ENCODE results near the gene CIDEC. TPM values are rescaled to one million over a fixed set of nuclear protein-coding genes. Genes with fewer than 3 reads are reported as not detected.

CIDEC gene
- total and polyA plus RNA-seq, 2 of the 13 experiments (the other 11 are each of a cell fraction or from before 2014, with no cell fraction given), result 2.5 to 10.4 TPM

DNA sequence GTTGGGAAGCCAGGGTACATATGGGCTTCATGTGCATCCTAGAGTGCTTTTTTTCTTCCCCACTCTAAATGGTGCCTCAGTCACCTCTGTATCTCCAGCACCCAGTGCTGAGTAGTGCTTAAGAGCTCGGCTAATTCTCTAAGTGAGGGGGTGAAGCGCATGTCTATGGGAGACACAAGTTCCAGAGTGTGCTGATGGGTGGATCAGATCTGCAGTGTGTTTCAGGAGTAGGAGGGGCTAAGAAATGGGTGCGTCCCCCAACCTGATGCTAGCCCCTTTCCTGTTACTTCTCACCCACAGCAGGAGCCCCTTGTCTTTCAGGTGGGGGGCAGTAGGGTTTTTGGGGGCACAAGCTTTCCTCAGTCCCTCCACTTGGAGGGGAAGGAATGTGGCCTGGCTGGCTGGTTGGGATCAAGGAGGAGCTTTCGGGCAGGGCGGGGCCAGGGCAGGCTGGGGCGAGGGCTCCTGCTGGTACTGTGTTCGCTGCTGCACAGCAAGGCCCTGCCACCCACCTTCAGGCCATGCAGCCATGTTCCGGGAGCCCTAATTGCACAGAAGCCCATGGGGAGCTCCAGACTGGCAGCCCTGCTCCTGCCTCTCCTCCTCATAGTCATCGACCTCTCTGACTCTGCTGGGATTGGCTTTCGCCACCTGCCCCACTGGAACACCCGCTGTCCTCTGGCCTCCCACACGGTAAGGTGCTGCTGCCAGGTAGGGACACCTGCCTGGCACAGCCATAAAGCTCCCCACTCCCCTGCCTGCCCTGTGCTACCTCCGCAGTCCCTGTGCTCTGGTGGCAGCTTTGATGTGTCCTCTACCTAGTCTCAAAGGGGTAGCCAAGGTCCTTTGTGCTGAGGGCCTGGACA is 22.6 kb upstream of the CIDEC start, which contains the start of gene IL17RE (continued):
- TF ChIP-seq, protein P1, sequence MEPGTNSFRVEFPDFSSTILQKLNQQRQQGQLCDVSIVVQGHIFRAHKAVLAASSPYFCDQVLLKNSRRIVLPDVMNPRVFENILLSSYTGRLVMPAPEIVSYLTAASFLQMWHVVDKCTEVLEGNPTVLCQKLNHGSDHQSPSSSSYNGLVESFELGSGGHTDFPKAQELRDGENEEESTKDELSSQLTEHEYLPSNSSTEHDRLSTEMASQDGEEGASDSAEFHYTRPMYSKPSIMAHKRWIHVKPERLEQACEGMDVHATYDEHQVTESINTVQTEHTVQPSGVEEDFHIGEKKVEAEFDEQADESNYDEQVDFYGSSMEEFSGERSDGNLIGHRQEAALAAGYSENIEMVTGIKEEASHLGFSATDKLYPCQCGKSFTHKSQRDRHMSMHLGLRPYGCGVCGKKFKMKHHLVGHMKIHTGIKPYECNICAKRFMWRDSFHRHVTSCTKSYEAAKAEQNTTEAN (CRISPR knock-in tag; conservative IDR thresholded peaks at IDR 0.05), result no peak
- no peak for TF ChIP-seq NFIB (CRISPR knock-in tag; IDR thresholded peaks at IDR 0.05; ENCODE audit: borderline replicate concordance)
- no peak for TF ChIP-seq HOXD1 (CRISPR knock-in tag; IDR thresholded peaks at IDR 0.05)
- TF ChIP-seq PTBP1 (IDR thresholded peaks at IDR 0.05; ENCODE audit: low read depth, low read length, poor library complexity, severe bottlenecking), result no peak
- no peak for TF ChIP-seq ZNF772 (CRISPR knock-in tag; IDR thresholded peaks at IDR 0.05)
- no peak for TF ChIP-seq ZBTB8A (CRISPR knock-in tag; IDR thresholded peaks at IDR 0.05; ENCODE audit: borderline replicate concordance, low read depth)
- TF ChIP-seq, protein P2, sequence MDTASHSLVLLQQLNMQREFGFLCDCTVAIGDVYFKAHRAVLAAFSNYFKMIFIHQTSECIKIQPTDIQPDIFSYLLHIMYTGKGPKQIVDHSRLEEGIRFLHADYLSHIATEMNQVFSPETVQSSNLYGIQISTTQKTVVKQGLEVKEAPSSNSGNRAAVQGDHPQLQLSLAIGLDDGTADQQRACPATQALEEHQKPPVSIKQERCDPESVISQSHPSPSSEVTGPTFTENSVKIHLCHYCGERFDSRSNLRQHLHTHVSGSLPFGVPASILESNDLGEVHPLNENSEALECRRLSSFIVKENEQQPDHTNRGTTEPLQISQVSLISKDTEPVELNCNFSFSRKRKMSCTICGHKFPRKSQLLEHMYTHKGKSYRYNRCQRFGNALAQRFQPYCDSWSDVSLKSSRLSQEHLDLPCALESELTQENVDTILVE (CRISPR knock-in tag; IDR thresholded peaks at IDR 0.05), result no peak
- TF ChIP-seq, protein P3, sequence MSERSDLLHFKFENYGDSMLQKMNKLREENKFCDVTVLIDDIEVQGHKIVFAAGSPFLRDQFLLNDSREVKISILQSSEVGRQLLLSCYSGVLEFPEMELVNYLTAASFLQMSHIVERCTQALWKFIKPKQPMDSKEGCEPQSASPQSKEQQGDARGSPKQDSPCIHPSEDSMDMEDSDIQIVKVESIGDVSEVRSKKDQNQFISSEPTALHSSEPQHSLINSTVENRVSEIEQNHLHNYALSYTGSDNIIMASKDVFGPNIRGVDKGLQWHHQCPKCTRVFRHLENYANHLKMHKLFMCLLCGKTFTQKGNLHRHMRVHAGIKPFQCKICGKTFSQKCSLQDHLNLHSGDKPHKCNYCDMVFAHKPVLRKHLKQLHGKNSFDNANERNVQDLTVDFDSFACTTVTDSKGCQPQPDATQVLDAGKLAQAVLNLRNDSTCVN (CRISPR knock-in tag; IDR thresholded peaks at IDR 0.05; ENCODE audit: borderline replicate concordance), result no peak; the same call in 1 of the 2 replicates
- TF ChIP-seq YEATS4 (CRISPR knock-in tag; IDR thresholded peaks at IDR 0.05; ENCODE audit: borderline replicate concordance), result peak; percentile 25; the same call in 1 of the 2 replicates
- peak; percentile 63 for TF ChIP-seq RBFOX2 (IDR thresholded peaks at IDR 0.05; ENCODE audit: low read depth, low read length)
- TF ChIP-seq, protein P4, sequence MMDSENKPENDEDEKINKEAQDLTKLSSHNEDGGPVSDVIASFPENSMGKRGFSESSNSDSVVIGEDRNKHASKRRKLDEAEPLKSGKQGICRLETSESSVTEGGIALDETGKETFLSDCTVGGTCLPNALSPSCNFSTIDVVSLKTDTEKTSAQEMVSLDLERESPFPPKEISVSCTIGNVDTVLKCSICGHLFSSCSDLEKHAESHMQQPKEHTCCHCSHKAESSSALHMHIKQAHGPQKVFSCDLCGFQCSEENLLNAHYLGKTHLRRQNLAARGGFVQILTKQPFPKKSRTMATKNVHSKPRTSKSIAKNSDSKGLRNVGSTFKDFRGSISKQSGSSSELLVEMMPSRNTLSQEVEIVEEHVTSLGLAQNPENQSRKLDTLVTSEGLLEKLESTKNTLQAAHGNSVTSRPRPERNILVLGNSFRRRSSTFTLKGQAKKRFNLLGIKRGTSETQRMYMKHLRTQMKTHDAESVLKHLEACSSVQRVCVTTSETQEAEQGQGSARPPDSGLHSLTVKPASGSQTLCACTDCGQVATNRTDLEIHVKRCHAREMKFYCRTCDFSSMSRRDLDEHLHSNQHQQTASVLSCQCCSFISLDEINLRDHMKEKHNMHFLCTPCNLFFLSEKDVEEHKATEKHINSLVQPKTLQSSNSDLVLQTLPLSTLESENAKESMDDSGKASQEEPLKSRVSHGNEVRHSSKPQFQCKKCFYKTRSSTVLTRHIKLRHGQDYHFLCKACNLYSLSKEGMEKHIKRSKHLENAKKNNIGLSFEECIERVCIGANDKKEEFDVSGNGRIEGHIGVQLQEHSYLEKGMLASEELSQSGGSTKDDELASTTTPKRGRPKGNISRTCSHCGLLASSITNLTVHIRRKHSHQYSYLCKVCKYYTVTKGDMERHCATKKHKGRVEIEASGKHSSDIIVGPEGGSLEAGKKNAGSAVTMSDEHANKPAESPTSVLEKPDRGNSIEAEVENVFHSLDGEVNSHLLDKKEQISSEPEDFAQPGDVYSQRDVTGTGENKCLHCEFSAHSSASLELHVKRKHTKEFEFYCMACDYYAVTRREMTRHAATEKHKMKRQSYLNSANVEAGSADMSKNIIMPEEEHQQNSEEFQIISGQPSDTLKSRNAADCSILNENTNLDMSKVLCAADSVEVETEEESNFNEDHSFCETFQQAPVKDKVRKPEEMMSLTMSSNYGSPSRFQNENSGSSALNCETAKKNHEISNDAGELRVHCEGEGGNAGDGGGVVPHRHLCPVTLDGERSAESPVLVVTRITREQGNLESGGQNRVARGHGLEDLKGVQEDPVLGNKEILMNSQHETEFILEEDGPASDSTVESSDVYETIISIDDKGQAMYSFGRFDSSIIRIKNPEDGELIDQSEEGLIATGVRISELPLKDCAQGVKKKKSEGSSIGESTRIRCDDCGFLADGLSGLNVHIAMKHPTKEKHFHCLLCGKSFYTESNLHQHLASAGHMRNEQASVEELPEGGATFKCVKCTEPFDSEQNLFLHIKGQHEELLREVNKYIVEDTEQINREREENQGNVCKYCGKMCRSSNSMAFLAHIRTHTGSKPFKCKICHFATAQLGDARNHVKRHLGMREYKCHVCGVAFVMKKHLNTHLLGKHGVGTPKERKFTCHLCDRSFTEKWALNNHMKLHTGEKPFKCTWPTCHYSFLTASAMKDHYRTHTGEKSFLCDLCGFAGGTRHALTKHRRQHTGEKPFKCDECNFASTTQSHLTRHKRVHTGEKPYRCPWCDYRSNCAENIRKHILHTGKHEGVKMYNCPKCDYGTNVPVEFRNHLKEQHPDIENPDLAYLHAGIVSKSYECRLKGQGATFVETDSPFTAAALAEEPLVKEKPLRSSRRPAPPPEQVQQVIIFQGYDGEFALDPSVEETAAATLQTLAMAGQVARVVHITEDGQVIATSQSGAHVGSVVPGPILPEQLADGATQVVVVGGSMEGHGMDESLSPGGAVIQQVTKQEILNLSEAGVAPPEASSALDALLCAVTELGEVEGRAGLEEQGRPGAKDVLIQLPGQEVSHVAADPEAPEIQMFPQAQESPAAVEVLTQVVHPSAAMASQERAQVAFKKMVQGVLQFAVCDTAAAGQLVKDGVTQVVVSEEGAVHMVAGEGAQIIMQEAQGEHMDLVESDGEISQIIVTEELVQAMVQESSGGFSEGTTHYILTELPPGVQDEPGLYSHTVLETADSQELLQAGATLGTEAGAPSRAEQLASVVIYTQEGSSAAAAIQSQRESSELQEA (CRISPR knock-in tag; IDR thresholded peaks at IDR 0.05; ENCODE audit: not compliant biosample characterization), result no peak
- no peak for TF ChIP-seq ZNF446 (CRISPR knock-in tag; IDR thresholded peaks at IDR 0.05)
- TF ChIP-seq KLF11 (CRISPR knock-in tag; IDR thresholded peaks at IDR 0.05), result no peak
- TF ChIP-seq, protein P5, sequence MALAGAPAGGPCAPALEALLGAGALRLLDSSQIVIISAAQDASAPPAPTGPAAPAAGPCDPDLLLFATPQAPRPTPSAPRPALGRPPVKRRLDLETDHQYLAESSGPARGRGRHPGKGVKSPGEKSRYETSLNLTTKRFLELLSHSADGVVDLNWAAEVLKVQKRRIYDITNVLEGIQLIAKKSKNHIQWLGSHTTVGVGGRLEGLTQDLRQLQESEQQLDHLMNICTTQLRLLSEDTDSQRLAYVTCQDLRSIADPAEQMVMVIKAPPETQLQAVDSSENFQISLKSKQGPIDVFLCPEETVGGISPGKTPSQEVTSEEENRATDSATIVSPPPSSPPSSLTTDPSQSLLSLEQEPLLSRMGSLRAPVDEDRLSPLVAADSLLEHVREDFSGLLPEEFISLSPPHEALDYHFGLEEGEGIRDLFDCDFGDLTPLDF (CRISPR knock-in tag; IDR thresholded peaks at IDR 0.05), result no peak
- no peak for TF ChIP-seq MEIS2 (CRISPR knock-in tag; IDR thresholded peaks at IDR 0.05)

All from HepG2 (cell line).